A673 (cell line): ENCODE measurements around the gene PMPCA.

Experiments used
- EZH2 ChIP-seq: fragments of 200-600 bp; sonication (generic); IDR thresholded peaks from 2 replicates; pipeline ENCODE4 v1.6.1; 2017; ENCODE audit warnings: borderline replicate concordance, low read depth, mild to moderate bottlenecking, mixed read lengths, antibody characterized with exemption, low read length; ENCODE audit not compliant: poor library complexity, severe bottlenecking
- TF ChIP-seq, protein P1 (sequence below): fragments of 300-800, 200-600 bp; sonication (generic); conservative IDR thresholded peaks from 2 replicates; pipeline ENCODE4 v1.5.1; 2017; ENCODE audit warnings: low read depth, mild to moderate bottlenecking, antibody characterized with exemption, low read length, moderate library complexity, mixed read lengths

DNA sequence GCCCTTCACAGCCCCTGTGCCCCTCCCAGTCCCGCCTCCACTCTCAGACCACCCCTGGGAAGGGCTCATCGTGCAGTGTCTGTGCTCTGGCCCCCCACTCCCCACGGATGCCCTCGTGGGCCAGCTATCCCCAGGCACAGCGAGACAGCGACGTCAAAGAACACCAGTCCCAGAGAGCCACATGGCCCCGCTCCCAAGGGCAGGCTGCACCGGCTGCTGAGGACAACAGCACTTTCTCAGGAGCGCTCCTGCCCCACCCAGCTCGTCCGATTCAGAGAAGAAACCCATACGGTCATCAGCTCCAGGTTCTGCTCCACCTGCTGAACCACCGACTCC is 5.7 kb upstream of the PMPCA start:
- TF ChIP-seq, protein P1, sequence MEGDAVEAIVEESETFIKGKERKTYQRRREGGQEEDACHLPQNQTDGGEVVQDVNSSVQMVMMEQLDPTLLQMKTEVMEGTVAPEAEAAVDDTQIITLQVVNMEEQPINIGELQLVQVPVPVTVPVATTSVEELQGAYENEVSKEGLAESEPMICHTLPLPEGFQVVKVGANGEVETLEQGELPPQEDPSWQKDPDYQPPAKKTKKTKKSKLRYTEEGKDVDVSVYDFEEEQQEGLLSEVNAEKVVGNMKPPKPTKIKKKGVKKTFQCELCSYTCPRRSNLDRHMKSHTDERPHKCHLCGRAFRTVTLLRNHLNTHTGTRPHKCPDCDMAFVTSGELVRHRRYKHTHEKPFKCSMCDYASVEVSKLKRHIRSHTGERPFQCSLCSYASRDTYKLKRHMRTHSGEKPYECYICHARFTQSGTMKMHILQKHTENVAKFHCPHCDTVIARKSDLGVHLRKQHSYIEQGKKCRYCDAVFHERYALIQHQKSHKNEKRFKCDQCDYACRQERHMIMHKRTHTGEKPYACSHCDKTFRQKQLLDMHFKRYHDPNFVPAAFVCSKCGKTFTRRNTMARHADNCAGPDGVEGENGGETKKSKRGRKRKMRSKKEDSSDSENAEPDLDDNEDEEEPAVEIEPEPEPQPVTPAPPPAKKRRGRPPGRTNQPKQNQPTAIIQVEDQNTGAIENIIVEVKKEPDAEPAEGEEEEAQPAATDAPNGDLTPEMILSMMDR = no peak
- TF ChIP-seq EZH2 = no peak
